Fibroblast of the aortic adventitia (primary cell): ENCODE measurements around the gene ROR2. TPM values are rescaled to one million over a fixed set of nuclear protein-coding genes. Genes with fewer than 3 reads are reported as not detected.

Experiments used
- DNase-seq: peaks from one replicate; pipeline ENCODE4 v3.0.0-alpha.2; 2010; ENCODE audit warnings: low read depth
- H3K4me3 ChIP-seq: 2 replicates; pipeline ENCODE4 v1.5.1; 2011; ENCODE audit warnings: low read depth, mild to moderate bottlenecking, control low read depth, low read length, moderate library complexity
- CTCF ChIP-seq: IDR thresholded peaks from 2 replicates; pipeline ENCODE4 v1.5.1; 2011; ENCODE audit warnings: mild to moderate bottlenecking, low read length, control low read depth, inconsistent platforms; ENCODE audit not compliant: insufficient read depth
- total RNA-seq: library from RNA; depleted of rRNA; stranded (reverse); fragments of >200 nt; gene quantifications from 2 replicates; pipeline ENCODE4 v1.2.3, GENCODE V29; 2012; ENCODE audit warnings: low replicate concordance

The ROR2 gene
- total RNA-seq, 1 donor = 13.0 TPM

- no peak for DNase-seq
- H3K4me3 ChIP-seq = no peak overlapping the region
- no peak for TF ChIP-seq CTCF
These were observed 366.7 kb downstream of the ROR2 start for GRCh38 chr9:91583161-91583875.

- DNase-seq = no peak
- no peak for TF ChIP-seq CTCF
- no peak overlapping the region for H3K4me3 ChIP-seq
These were observed 367.8 kb downstream of the ROR2 start for GRCh38 chr9:91582181-91582580.

- peak; percentile 63 for DNase-seq
- no peak overlapping the region for H3K4me3 ChIP-seq
- TF ChIP-seq CTCF = no peak
These were observed 369.9 kb downstream of the ROR2 start for GRCh38 chr9:91580136-91580535.

GRCh38 chr9:91578911-91579310 lies 371.1 kb downstream of the ROR2 start:
- DNase-seq = no peak
- TF ChIP-seq CTCF = no peak
- H3K4me3 ChIP-seq = no peak overlapping the region

- no peak for DNase-seq
- no peak for TF ChIP-seq CTCF
- H3K4me3 ChIP-seq = no peak overlapping the region
These were observed 372.4 kb downstream of the ROR2 start for GRCh38 chr9:91577633-91578061.

GRCh38 chr9:91572811-91573210 lies 377.2 kb downstream of the ROR2 start:
- H3K4me3 ChIP-seq = no peak overlapping the region
- DNase-seq = no peak
- no peak for TF ChIP-seq CTCF

GRCh38 chr9:91572044-91572443 lies 378.0 kb downstream of the ROR2 start:
- no peak for TF ChIP-seq CTCF
- peak; percentile 94 for DNase-seq
- H3K4me3 ChIP-seq = no peak overlapping the region
